GM12892 (cell line): Measurements from ENCODE around the gene NYAP1.
"Not testable (repeated sequence)": the region's sequence is repeated elsewhere in the genome, so short reads cannot be mapped to it uniquely, and the experiment has no call there.

ENCODE experiments used
- DNase-seq: peaks from one replicate; pipeline ENCODE4 v3.0.0; 2011; ENCODE audit not compliant: insufficient read length
- FAIRE-seq: peaks from 2 replicates; lab custom pipeline; 2011; peaks lifted over from hg19 to GRCh38; lab: Jason Lieb, UNC
- POLR2A ChIP-seq: IDR thresholded peaks from 2 replicates; pipeline ENCODE4 v1.6.1; 2011; ENCODE audit warnings: low read depth, low read length, control low read depth
- POLR2AphosphoS5 ChIP-seq: IDR thresholded peaks from 2 replicates; pipeline ENCODE4 v1.6.1; 2011; ENCODE audit warnings: low read depth, low read length, control low read depth
- TAF1 ChIP-seq: IDR thresholded peaks from 2 replicates; pipeline ENCODE4 v1.6.1; 2011; ENCODE audit warnings: low read depth, mild to moderate bottlenecking, control low read depth, low read length, borderline replicate concordance

Gene NYAP1

GRCh38 chr7:100444311-100445278 is 39.1 kb upstream of the NYAP1 start:
- no peak for TF ChIP-seq POLR2AphosphoS5
- TF ChIP-seq POLR2A: no peak
- TF ChIP-seq TAF1: no peak
- no peak for DNase-seq
- no peak for FAIRE-seq

- no peak for FAIRE-seq
- TF ChIP-seq POLR2AphosphoS5: no peak
- TF ChIP-seq TAF1: no peak
- TF ChIP-seq POLR2A: no peak
- no peak for DNase-seq
These were observed 37.7 kb upstream of the NYAP1 start for GRCh38 chr7:100446040-100446439.

- FAIRE-seq, DNase-seq: not testable (repeated sequence)
These were observed 36.4 kb upstream of the NYAP1 start for GRCh38 chr7:100447363-100447762.

GRCh38 chr7:100449190-100449795 is 34.4 kb upstream of the NYAP1 start:
- TF ChIP-seq POLR2AphosphoS5 (no peak), POLR2A (no peak)
- FAIRE-seq (no peak), DNase-seq (no peak)

- DNase-seq (no peak), FAIRE-seq (no peak)
- no peak for TF ChIP-seq POLR2A
- no peak for TF ChIP-seq POLR2AphosphoS5
- TF ChIP-seq TAF1: no peak
These were observed 31.2 kb upstream of the NYAP1 start for GRCh38 chr7:100452513-100452912.

- FAIRE-seq, DNase-seq: not testable (repeated sequence)
These were observed 29.9 kb upstream of the NYAP1 start for GRCh38 chr7:100453854-100454253.

GRCh38 chr7:100455206-100455605 is 28.5 kb upstream of the NYAP1 start:
- no peak for FAIRE-seq
- DNase-seq: no peak
- no peak for TF ChIP-seq TAF1
- TF ChIP-seq POLR2A: no peak
- no peak for TF ChIP-seq POLR2AphosphoS5

GRCh38 chr7:100456562-100456961 is 27.2 kb upstream of the NYAP1 start:
- no peak for TF ChIP-seq TAF1
- no peak for TF ChIP-seq POLR2AphosphoS5
- TF ChIP-seq POLR2A: no peak
- no peak for FAIRE-seq
- DNase-seq: no peak

- no peak for TF ChIP-seq POLR2AphosphoS5
- TF ChIP-seq TAF1: no peak
- TF ChIP-seq POLR2A: no peak
- FAIRE-seq (no peak), DNase-seq (no peak)
These were observed 26.7 kb upstream of the NYAP1 start for GRCh38 chr7:100457033-100457432.

GRCh38 chr7:100464210-100464660 is 19.5 kb upstream of the NYAP1 start, which contains the start of gene SPACDR:
TSS of gene SPACDR (minus strand) at chr7:100464260. CDS start at chr7:100464025, 235 bp downstream.
- DNase-seq (no peak), FAIRE-seq (no peak)
- TF ChIP-seq POLR2A (no peak), TAF1 (no peak), POLR2AphosphoS5 (no peak)

GRCh38 chr7:100464791-100465190 is 18.9 kb upstream of the NYAP1 start:
- no peak for FAIRE-seq
- TF ChIP-seq POLR2AphosphoS5: no peak
- no peak for TF ChIP-seq POLR2A
- no peak for TF ChIP-seq TAF1
- DNase-seq: no peak

GRCh38 chr7:100465299-100465698 is 18.4 kb upstream of the NYAP1 start:
- no peak for DNase-seq
- no peak for FAIRE-seq
- TF ChIP-seq POLR2AphosphoS5: no peak
- no peak for TF ChIP-seq TAF1

- no peak for FAIRE-seq
- TF ChIP-seq POLR2A (no peak), POLR2AphosphoS5 (no peak), TAF1 (no peak)
- no peak for DNase-seq
These were observed 17.9 kb upstream of the NYAP1 start for GRCh38 chr7:100465702-100466311.
